ENCODE results near the gene EHBP1. TPM values are rescaled to one million over a fixed set of nuclear protein-coding genes. Genes with fewer than 3 reads are reported as not detected.

The EHBP1 gene
- total RNA-seq, 2 experiments from 2014 or later, result 22.2 to 24.7 TPM

GRCh38 chr2:62831729-62832128, 126.2 kb downstream of the EHBP1 start:
- Mint-ChIP-seq H3K27me3 (no peaks in the 10 kb centered on the region), H3K27ac (no peak overlapping the region), H3K9me3 (peaks cover 4% of the 10 kb centered on the region), H3K4me3 (no peak overlapping the region), H3K36me3 (ENCODE audit: low read depth) (peaks cover 21% of the 10 kb centered on the region), H3K4me1 (peaks cover 2% of the 10 kb centered on the region)
- POLR2A ChIA-PET, result no interaction called here
- DNase-seq, result no peak
- CTCF ChIA-PET, result interaction anchor here (1.1 kb wide), 1 partner anchor 17 kb away, joined by 6 read pairs; no protein-coding TSS in a partner anchor

- no peak overlapping the region for H3K4me3 Mint-ChIP-seq
- ChIA-PET CTCF (no interaction called here), POLR2A (no interaction called here)
- peaks cover 4% of the 10 kb centered on the region for H3K9me3 Mint-ChIP-seq
- no peaks in the 10 kb centered on the region for H3K36me3 Mint-ChIP-seq (ENCODE audit: low read depth)
- H3K27ac Mint-ChIP-seq, result no peak overlapping the region
- no peak for DNase-seq
- no peaks in the 10 kb centered on the region for H3K4me1 Mint-ChIP-seq
- H3K27me3 Mint-ChIP-seq, result no peaks in the 10 kb centered on the region
Measured at GRCh38 chr2:62844311-62845090, 139.0 kb downstream of the EHBP1 start.

- H3K4me1 Mint-ChIP-seq, result no peaks in the 10 kb centered on the region
- no peaks in the 10 kb centered on the region for H3K36me3 Mint-ChIP-seq (ENCODE audit: low read depth)
- H3K27me3 Mint-ChIP-seq, result no peaks in the 10 kb centered on the region
- ChIA-PET CTCF (interaction anchor here (0.7 to 1.1 kb wide), 2 partner anchors 11 to 12 kb away, joined by 3 to 4 read pairs; no protein-coding TSS in a partner anchor), POLR2A (no interaction called here)
- no peak overlapping the region for H3K27ac Mint-ChIP-seq
- DNase-seq, result no peak
- peaks cover 4% of the 10 kb centered on the region for H3K9me3 Mint-ChIP-seq
- H3K4me3 Mint-ChIP-seq, result no peak overlapping the region
Measured at GRCh38 chr2:62845256-62845655, 139.7 kb downstream of the EHBP1 start.

GRCh38 chr2:62852254-62852653, 146.7 kb downstream of the EHBP1 start:
- H3K4me1 Mint-ChIP-seq, result no peaks in the 10 kb centered on the region
- peaks cover 3% of the 10 kb centered on the region for H3K36me3 Mint-ChIP-seq (ENCODE audit: low read depth)
- no peaks in the 10 kb centered on the region for H3K27me3 Mint-ChIP-seq
- ChIA-PET CTCF (interaction anchor here (1.4 kb wide), 1 partner anchor 9 kb away, joined by 5 read pairs; no protein-coding TSS in a partner anchor), POLR2A (no interaction called here)
- no peak overlapping the region for H3K27ac Mint-ChIP-seq
- no peak for DNase-seq
- H3K9me3 Mint-ChIP-seq, result peaks cover 4% of the 10 kb centered on the region
- H3K4me3 Mint-ChIP-seq, result no peak overlapping the region

- no peak for DNase-seq
- Mint-ChIP-seq H3K4me1 (no peaks in the 10 kb centered on the region), H3K27me3 (no peaks in the 10 kb centered on the region), H3K27ac (peak overlapping the region; percentile 19), H3K36me3 (ENCODE audit: low read depth) (peaks cover 3% of the 10 kb centered on the region), H3K4me3 (no peak overlapping the region), H3K9me3 (no peaks in the 10 kb centered on the region)
- ChIA-PET POLR2A (no interaction called here), CTCF (interaction anchor here (0.9 kb wide), 1 partner anchor 13 kb away, joined by 3 read pairs; no protein-coding TSS in a partner anchor)
Measured at GRCh38 chr2:62854600-62855514, 149.3 kb downstream of the EHBP1 start.

GRCh38 chr2:62856228-62857040, 150.9 kb downstream of the EHBP1 start:
- ChIA-PET CTCF (interaction anchor here (1.0 kb wide), 1 partner anchor 11 kb away, joined by 3 read pairs; no protein-coding TSS in a partner anchor), POLR2A (no interaction called here)
- H3K27ac Mint-ChIP-seq, result no peak overlapping the region
- H3K4me1 Mint-ChIP-seq, result no peaks in the 10 kb centered on the region
- H3K27me3 Mint-ChIP-seq, result no peaks in the 10 kb centered on the region
- DNase-seq, result no peak
- no peaks in the 10 kb centered on the region for H3K9me3 Mint-ChIP-seq
- H3K36me3 Mint-ChIP-seq (ENCODE audit: low read depth), result no peaks in the 10 kb centered on the region
- H3K4me3 Mint-ChIP-seq, result no peak overlapping the region

- CTCF ChIA-PET, result interaction anchor here (1.0 kb wide), 1 partner anchor 11 kb away, joined by 3 read pairs; no protein-coding TSS in a partner anchor
- DNase-seq, result no peak
Measured at GRCh38 chr2:62857139-62857931, 151.8 kb downstream of the EHBP1 start.

GRCh38 chr2:62858231-62858832, 152.8 kb downstream of the EHBP1 start:
- ChIA-PET CTCF (interaction anchor here (0.6 kb wide), 1 partner anchor 23 kb away, joined by 3 read pairs; no protein-coding TSS in a partner anchor), POLR2A (no interaction called here)
- no peaks in the 10 kb centered on the region for H3K36me3 Mint-ChIP-seq (ENCODE audit: low read depth)
- H3K27me3 Mint-ChIP-seq, result no peaks in the 10 kb centered on the region
- no peaks in the 10 kb centered on the region for H3K4me1 Mint-ChIP-seq
- no peak for DNase-seq
- H3K27ac Mint-ChIP-seq, result no peak overlapping the region
- H3K9me3 Mint-ChIP-seq, result no peaks in the 10 kb centered on the region
- H3K4me3 Mint-ChIP-seq, result no peak overlapping the region

More at GRCh38 chr2:62857139-62857931, 151.8 kb downstream of the EHBP1 start:
- no peaks in the 10 kb centered on the region for H3K36me3 Mint-ChIP-seq (ENCODE audit: low read depth)
- H3K27me3 Mint-ChIP-seq, result no peaks in the 10 kb centered on the region
- no peak overlapping the region for H3K27ac Mint-ChIP-seq
- no peaks in the 10 kb centered on the region for H3K9me3 Mint-ChIP-seq
- no peaks in the 10 kb centered on the region for H3K4me1 Mint-ChIP-seq
- H3K4me3 Mint-ChIP-seq, result no peak overlapping the region
- POLR2A ChIA-PET, result no interaction called here

- no peak overlapping the region for H3K27ac Mint-ChIP-seq
- peaks cover 12% of the 10 kb centered on the region for H3K9me3 Mint-ChIP-seq
- CTCF ChIA-PET, result interaction anchor here (0.6 to 1.3 kb wide), 3 partner anchors 14 to 1084 kb away, joined by 3 read pairs; no protein-coding TSS in a partner anchor
- no peak overlapping the region for H3K4me3 Mint-ChIP-seq
- H3K4me1 Mint-ChIP-seq, result peaks cover 2% of the 10 kb centered on the region
- no peak for DNase-seq
- H3K27me3 Mint-ChIP-seq, result no peaks in the 10 kb centered on the region
- H3K36me3 Mint-ChIP-seq (ENCODE audit: low read depth), result peaks cover 23% of the 10 kb centered on the region
- POLR2A ChIA-PET, result no interaction called here
Measured at GRCh38 chr2:62868947-62869346, 163.4 kb downstream of the EHBP1 start.

- Mint-ChIP-seq H3K27me3 (no peaks in the 10 kb centered on the region), H3K36me3 (ENCODE audit: low read depth) (peaks cover 32% of the 10 kb centered on the region), H3K9me3 (peaks cover 25% of the 10 kb centered on the region), H3K27ac (no peak overlapping the region), H3K4me3 (no peak overlapping the region), H3K4me1 (peaks cover 3% of the 10 kb centered on the region)
- POLR2A ChIA-PET, result no interaction called here
- CTCF ChIA-PET, result no interaction called here
- no peak for DNase-seq
Measured at GRCh38 chr2:62870966-62871365, 165.5 kb downstream of the EHBP1 start.

GRCh38 chr2:62871506-62871905, 166.0 kb downstream of the EHBP1 start:
- H3K9me3 Mint-ChIP-seq, result peaks cover 27% of the 10 kb centered on the region
- H3K27ac Mint-ChIP-seq, result no peak overlapping the region
- no peak overlapping the region for H3K4me3 Mint-ChIP-seq
- DNase-seq, result no peak
- peaks cover 34% of the 10 kb centered on the region for H3K36me3 Mint-ChIP-seq (ENCODE audit: low read depth)
- ChIA-PET CTCF (no interaction called here), POLR2A (no interaction called here)
- no peaks in the 10 kb centered on the region for H3K27me3 Mint-ChIP-seq
- peaks cover 3% of the 10 kb centered on the region for H3K4me1 Mint-ChIP-seq

All from activated CD4-positive, alpha-beta T cell treated with anti-CD3 and anti-CD28 coated beads, Interleukin-2, amount 10 ng/mL, durations not matched to agents 7 days and 5 days (primary cell).